ENCODE results near the gene SCARF2.

DNA sequence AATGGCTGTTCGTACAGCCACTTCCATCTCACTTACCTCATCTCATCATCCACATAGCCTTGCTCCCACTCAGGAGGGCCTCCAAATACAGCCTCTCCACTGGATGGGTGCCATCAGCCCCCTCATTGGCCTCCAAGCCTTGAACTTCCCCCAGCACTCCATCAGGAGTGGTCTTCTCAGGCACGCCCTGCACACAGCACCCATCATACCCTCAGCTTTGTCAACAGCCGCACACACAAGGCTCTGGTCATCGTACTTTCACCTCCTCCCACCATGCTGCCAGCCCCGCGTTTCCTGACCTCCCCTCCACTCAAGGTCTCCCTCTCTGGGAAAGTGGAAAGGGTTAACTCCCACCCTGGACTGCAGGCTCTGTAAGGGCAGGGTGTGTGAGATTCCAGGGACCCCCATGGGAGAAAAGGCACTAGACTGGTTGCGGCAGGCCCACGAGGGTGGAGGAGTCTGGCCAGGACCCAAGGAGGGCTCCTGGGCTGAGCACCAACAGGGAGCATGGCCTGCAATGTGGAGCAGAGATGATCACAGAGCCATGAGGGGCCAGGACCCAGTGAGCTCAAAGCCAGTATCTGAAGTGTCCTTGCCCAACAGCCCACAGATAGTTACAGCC lies 21.0 kb upstream of the SCARF2 start:
- TF ChIP-seq CTCF (IDR thresholded peaks at IDR 0.05; ENCODE audit: low read depth, low read length) (no peak), POLR2A (IDR thresholded peaks at IDR 0.05; ENCODE audit: extremely low read depth, insufficient read length) (no peak), MAX (IDR thresholded peaks at IDR 0.05; ENCODE audit: low read depth, low read length) (no peak)
